NCI-H2171 treated with DMSO at 0.1 percent for 48 hours (cell line): ENCODE measurements around the gene TRPV4.
A peak's percentile ranks its signal among the peaks of the same experiment; 100 is the strongest.

Experiments used
- DNase-seq: peaks from one replicate; lab custom pipeline; 2025; lab: John Stamatoyannopoulos, UW

The TRPV4 gene

GRCh38 chr12:109739747-109740693 lies 93.2 kb downstream of the TRPV4 start:
- DNase-seq = no peak

- no peak for DNase-seq
These were observed 94.1 kb downstream of the TRPV4 start for GRCh38 chr12:109738878-109739665.

- DNase-seq = no peak
These were observed 95.0 kb downstream of the TRPV4 start for GRCh38 chr12:109738209-109738608.

GRCh38 chr12:109737631-109738030 lies 95.6 kb downstream of the TRPV4 start:
- no peak for DNase-seq

GRCh38 chr12:109737126-109737525 lies 96.1 kb downstream of the TRPV4 start:
- DNase-seq = no peak

GRCh38 chr12:109736552-109737108 lies 96.6 kb downstream of the TRPV4 start:
- no peak for DNase-seq

GRCh38 chr12:109735825-109736551 lies 97.2 kb downstream of the TRPV4 start:
- DNase-seq = no peak

GRCh38 chr12:109735051-109735521 lies 98.1 kb downstream of the TRPV4 start:
- DNase-seq = no peak

- peak; percentile 95 for DNase-seq
These were observed 98.8 kb downstream of the TRPV4 start for GRCh38 chr12:109734219-109735000.
